Measurements from ENCODE around the gene KLHDC7B.

DNA sequence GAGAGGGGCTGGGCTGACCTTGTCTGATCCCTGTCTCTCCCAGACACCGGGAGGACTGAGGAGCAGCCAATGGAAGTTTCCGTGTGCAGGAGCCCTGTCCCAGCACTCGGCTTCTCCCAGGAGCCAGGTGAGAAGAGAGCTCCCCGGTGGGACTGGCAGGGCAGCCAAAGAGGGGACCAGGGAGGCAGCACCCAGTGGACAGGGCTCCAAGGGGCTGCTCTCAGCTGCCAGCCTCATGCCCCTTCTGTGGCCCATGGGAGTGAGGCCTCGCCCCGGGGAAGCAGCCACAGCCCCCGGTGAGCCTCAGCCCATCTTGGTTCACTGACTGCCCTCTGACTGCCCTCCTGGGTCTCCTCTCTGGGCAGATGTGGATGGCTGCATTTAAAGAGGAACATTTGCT, 27.1 kb upstream of the KLHDC7B start:
- TF ChIP-seq POLR2A (IDR thresholded peaks at IDR 0.05; ENCODE audit: low read depth) (no peak), EP300 (IDR thresholded peaks at IDR 0.05) (no peak)
